HG03457 (cell line): ENCODE results near the gene TMEM134.

Source experiments
- ATAC-seq: cut with Tn5 transposase; IDR thresholded peaks from one replicate; pipeline ENCODE4 v1.9.1; 2021; ENCODE audit warnings: moderate number of reproducible peaks; ENCODE audit not compliant: unreplicated experiment

TMEM134 gene

GRCh38 chr11:67500831-67501715 is 32.0 kb upstream of the TMEM134 start:
- ATAC-seq = no peak

- ATAC-seq = no peak
Measured at GRCh38 chr11:67500484-67500821, 31.4 kb upstream of the TMEM134 start.

- no peak for ATAC-seq
Measured at GRCh38 chr11:67499808-67500483, 30.9 kb upstream of the TMEM134 start.

- no peak for ATAC-seq
Measured at GRCh38 chr11:67498544-67498972, 29.5 kb upstream of the TMEM134 start.

DNA sequence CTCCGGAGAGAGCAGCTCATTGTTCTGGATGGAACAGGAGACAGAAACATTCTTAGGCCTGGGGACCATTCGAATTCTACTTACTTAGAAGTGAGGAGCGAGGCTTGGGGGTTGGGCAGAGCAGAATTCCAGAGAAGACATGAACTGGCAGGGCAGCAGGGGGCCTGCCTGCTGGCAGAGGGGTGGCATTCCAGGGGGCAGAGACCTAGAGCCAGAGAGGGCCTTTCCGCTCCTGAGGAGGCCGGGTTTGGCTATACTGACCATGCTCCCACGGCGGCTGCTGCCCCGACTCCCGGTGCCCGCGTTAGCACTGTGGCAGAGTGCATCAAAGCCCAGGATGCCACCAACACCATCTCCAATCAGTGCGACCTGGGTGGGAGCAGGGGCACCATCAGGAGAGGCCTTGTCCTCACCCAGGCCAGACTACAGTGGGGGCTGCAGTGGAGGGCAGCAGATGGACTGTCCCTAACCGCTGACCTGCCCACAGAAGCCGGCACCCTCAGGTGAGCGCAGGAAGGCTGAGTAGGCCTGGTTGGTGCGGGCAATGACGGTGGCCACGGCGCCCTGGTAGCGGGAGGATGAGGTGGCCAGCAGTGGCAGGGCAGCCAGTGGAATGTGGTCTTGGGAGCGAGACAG is 28.7 kb upstream of the TMEM134 start:
- no peak for ATAC-seq

- ATAC-seq = no peak
Measured at GRCh38 chr11:67496113-67496512, 27.1 kb upstream of the TMEM134 start.

DNA sequence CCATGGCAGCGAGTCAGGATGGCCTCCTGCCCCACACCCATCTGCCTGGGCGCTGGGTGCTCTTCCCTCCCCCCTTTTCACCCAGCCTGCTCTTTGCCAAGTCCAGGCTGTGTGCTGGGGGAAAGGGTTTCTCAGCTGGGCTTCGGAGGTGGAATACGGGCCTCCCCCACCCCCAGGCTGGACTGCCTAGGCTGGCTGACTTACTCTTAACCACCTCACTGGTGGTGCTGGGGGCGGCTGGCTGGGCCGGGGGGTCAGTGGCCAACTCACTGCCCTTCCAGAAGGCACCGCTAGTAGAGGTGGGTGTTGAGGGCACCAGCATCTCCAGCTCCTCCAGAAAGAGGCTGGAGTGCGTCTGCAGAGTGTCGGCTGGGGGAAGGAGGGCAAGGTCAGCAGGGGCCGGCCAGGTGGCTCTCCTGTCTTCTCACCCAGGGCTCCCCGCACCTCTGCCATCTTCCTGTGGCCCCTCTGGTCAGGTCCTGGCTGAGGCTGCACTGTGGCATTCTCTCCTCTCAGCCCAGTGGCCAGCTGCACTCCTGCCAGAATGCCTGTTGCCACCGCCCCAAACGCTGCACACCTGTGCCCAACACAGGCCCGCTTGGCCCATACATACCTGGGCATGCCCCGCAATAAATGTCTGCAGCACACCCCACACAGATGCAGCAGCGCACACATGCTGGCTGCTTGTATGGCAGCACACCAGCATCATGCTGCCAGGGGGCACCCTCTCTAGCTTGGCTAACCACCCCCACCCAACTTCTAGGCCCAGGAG is 26.4 kb upstream of the TMEM134 start:
- no peak for ATAC-seq

- no peak for ATAC-seq
Measured at GRCh38 chr11:67494371-67495233, 25.6 kb upstream of the TMEM134 start.

DNA sequence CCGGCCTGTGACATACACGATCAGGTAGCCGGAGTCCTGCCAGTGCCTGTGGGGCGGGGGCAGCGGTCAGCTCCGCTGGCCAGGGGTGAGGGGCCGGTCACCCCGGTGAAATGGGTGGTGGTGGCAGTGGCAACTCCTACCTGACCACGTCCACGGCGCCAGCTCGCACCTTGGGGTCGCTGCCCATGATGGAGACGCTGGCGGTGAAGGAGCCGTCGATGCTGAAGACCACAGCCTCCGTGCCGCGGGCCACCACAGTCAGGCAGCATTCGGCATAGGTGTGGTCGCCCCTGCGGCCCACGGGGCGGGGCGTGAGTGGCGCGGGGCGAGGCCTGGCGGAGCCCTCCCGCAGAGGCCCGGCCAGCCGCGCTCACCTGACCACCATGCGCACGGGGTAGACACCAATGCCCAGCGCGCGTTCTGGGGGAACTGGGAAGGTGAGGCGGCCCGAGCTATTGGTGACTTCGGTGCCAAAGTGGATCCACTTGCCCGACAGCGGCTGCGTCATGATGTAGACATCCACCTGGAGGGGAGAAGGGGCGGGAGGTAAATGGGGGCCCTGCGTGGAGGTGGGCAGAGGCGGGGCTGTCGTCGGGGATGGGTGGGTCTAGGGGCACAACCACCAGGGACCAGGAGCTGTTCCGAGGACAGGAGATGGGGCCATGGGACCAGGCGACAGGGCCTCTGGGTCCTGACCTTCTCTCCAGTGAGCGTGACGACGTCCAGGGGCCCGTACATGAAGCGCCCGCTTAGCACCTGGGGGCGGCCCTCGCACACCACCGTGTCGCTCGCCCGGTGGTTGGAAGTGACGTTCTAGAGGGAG is 24.7 kb upstream of the TMEM134 start:
- no peak for ATAC-seq

- no peak for ATAC-seq
Measured at GRCh38 chr11:67492801-67493547, 23.9 kb upstream of the TMEM134 start.

- no peak for ATAC-seq
Measured at GRCh38 chr11:67492069-67492727, 23.1 kb upstream of the TMEM134 start.

- ATAC-seq = no peak
Measured at GRCh38 chr11:67491276-67492068, 22.4 kb upstream of the TMEM134 start.

DNA sequence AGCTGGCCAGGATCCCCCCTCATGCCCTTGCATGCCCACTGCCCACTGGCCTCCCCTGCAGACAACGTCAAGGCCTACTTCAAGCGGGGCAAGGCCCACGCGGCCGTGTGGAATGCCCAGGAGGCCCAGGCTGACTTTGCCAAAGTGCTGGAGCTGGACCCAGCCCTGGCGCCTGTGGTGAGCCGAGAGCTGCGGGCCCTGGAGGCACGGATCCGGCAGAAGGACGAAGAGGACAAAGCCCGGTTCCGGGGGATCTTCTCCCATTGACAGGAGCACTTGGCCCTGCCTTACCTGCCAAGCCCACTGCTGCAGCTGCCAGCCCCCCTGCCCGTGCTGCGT is 21.6 kb upstream of the TMEM134 start:
- ATAC-seq = no peak

DNA sequence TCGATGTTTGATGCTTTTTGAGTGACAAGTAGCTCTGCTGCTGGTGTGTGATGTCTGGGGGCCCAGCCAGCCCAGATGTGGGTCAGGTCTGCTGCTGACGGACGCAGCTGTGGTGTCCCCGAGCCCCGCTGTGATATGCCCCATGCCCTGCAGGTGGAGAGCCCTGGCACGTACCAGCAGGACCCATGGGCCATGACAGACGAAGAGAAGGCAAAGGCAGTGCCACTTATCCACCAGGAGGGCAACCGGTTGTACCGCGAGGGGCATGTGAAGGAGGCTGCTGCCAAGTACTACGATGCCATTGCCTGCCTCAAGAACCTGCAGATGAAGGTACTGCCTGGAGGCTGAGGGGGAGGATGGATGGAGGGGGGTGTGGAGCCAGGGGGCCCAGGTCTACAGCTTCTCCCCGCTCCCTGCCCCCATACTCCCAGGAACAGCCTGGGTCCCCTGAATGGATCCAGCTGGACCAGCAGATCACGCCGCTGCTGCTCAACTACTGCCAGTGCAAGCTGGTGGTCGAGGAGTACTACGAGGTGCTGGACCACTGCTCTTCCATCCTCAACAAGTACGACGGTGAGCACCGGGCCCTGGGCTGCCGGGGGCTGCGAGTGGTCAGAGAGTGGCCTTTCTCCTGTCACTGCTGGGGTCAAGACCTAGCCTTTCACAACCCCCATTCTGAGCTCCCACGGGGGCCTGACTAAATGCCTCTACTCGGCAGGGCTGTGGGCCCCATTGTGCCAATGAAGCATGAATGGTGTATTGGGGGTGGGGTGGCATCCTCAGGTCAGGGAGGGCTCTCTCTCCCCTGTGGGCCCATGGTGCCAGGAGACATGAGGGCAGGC is 21.1 kb upstream of the TMEM134 start:
- ATAC-seq = no peak

DNA sequence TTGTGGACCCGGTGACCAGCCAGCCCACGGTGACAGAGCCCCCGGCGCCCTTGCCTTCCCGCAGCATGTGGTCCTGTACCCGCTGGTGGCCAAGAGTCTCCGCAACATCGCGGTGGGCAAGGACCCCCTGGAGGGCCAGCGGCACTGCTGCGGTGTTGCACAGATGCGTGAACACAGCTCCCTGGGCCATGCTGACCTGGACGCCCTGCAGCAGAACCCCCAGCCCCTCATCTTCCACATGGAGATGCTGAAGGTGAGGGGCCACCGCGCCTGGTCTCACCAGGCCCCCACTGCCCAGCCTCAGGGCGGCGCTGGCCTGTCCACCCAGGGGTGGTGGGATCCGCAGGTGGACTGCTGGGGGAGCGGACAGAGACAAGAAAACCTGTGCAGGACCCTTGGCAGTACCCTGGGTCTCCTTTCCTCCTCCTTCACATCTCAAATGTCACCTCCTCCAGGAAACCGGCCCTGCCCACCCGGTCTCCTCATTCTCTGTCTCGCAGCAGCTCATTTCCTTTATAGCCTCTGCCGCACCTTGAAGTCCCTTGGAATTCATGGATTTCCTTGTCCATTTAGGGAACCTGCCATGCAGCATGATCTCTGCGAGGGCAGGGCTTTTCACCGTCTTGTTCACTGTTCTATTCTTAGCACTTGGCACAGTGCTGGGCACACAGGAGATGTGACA is 20.3 kb upstream of the TMEM134 start:
- no peak for ATAC-seq
